ENCODE measurements around the gene ANAPC4. TPM values are rescaled to one million over a fixed set of nuclear protein-coding genes. Genes with fewer than 3 reads are reported as not detected.

ANAPC4 gene
- total RNA-seq, 1 experiment from 2014 or later, result 22.8 TPM

DNA sequence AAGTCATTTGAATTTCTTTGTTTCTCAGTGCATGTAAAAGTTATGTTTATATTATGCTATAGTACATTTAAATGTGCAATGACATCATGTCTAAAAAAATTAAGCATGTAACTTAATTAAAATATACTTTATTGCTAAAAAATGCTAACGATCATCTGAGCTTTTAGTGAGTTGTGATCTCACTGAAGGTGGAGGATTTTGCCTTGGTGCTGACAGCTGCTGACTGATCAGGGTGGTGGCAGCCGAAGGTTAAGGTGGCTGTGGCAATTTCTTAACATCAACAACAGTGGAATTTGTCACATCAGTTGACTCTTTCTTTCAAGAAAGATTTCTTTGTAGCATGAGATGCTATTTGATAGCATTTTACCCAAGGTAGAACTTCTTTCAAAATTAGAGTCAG lies 6.6 kb downstream of the ANAPC4 start:
- no peaks in the 10 kb centered on the region for H3K9me3 ChIP-seq (ENCODE audit: control insufficient read depth, insufficient read depth, low read depth, low read length)
- in situ Hi-C loops (cut with HindIII; ENCODE audit: low pct_unique_long_range_greater_than_20kb, low sequenced_read_pairs), result no loop called here
- DNase-seq (ENCODE audit: low read depth, low spot score) (no peak), ATAC-seq (no peak)
- intact Hi-C loops (cut with micrococcal nuclease; ENCODE audit: unreplicated experiment), result no loop called here
- no peak overlapping the region for H3K27ac ChIP-seq (ENCODE audit: low read length)
- TF ChIP-seq SIN3A (IDR thresholded peaks at IDR 0.05; ENCODE audit: borderline replicate concordance, insufficient read depth, low read depth, low read length) (no peak), TCF7L2 (IDR thresholded peaks at IDR 0.05; ENCODE audit: low read depth, low read length) (no peak), POLR2AphosphoS5 (IDR thresholded peaks at IDR 0.05; ENCODE audit: low read depth, low read length) (no peak)
- TF ChIP-seq, protein P1, sequence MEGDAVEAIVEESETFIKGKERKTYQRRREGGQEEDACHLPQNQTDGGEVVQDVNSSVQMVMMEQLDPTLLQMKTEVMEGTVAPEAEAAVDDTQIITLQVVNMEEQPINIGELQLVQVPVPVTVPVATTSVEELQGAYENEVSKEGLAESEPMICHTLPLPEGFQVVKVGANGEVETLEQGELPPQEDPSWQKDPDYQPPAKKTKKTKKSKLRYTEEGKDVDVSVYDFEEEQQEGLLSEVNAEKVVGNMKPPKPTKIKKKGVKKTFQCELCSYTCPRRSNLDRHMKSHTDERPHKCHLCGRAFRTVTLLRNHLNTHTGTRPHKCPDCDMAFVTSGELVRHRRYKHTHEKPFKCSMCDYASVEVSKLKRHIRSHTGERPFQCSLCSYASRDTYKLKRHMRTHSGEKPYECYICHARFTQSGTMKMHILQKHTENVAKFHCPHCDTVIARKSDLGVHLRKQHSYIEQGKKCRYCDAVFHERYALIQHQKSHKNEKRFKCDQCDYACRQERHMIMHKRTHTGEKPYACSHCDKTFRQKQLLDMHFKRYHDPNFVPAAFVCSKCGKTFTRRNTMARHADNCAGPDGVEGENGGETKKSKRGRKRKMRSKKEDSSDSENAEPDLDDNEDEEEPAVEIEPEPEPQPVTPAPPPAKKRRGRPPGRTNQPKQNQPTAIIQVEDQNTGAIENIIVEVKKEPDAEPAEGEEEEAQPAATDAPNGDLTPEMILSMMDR (IDR thresholded peaks at IDR 0.05), result no peak
- TF ChIP-seq, protein P2, sequence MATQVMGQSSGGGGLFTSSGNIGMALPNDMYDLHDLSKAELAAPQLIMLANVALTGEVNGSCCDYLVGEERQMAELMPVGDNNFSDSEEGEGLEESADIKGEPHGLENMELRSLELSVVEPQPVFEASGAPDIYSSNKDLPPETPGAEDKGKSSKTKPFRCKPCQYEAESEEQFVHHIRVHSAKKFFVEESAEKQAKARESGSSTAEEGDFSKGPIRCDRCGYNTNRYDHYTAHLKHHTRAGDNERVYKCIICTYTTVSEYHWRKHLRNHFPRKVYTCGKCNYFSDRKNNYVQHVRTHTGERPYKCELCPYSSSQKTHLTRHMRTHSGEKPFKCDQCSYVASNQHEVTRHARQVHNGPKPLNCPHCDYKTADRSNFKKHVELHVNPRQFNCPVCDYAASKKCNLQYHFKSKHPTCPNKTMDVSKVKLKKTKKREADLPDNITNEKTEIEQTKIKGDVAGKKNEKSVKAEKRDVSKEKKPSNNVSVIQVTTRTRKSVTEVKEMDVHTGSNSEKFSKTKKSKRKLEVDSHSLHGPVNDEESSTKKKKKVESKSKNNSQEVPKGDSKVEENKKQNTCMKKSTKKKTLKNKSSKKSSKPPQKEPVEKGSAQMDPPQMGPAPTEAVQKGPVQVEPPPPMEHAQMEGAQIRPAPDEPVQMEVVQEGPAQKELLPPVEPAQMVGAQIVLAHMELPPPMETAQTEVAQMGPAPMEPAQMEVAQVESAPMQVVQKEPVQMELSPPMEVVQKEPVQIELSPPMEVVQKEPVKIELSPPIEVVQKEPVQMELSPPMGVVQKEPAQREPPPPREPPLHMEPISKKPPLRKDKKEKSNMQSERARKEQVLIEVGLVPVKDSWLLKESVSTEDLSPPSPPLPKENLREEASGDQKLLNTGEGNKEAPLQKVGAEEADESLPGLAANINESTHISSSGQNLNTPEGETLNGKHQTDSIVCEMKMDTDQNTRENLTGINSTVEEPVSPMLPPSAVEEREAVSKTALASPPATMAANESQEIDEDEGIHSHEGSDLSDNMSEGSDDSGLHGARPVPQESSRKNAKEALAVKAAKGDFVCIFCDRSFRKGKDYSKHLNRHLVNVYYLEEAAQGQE (IDR thresholded peaks at IDR 0.05; ENCODE audit: insufficient read depth in 1 of 2, low read depth in 2 of 2, low read length in 1 of 2), result no peak
- no peaks in the 10 kb centered on the region for H3K27me3 ChIP-seq (ENCODE audit: control insufficient read depth, insufficient read depth, low read length)
- POLR2A ChIA-PET, result no interaction called here
- BruUV-seq (replicated peaks), result no TSS peak
- no peak overlapping the region for H3K4me3 ChIP-seq (ENCODE audit: low read depth in 2 of 2, low read length in 2 of 2)
- CTCF ChIA-PET, result no interaction called here
- peaks cover 12% of the 10 kb centered on the region; the same call in 1 of the 2 replicates for H3K36me3 ChIP-seq (ENCODE audit: control insufficient read depth, insufficient read depth, low read length)
- H3K4me1 ChIP-seq (ENCODE audit: control insufficient read depth, insufficient read depth, low read length), result no peaks in the 10 kb centered on the region

DNA sequence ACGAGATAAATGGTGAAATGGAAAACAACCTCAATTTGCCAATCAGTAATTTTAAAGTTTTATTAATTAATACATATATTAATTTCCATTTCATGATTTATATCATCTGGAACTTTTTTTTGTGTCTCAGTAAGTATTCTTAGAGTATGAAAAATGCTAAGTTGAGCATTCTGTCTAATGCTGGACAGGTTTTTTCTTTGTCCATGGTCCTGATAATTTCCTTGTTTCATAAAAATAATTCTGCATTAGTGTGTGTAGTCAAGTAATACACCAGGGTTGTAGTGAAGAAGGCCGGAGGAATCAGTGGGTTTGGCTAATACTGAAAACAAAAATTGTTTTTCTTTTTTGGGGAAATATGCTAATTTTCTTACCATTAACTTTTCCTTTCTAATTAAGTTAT lies 9.9 kb downstream of the ANAPC4 start:
- Histone ChIP-seq H3K9me3 (ENCODE audit: control insufficient read depth, insufficient read depth, low read depth, low read length) (no peaks in the 10 kb centered on the region), H3K27me3 (ENCODE audit: control insufficient read depth, insufficient read depth, low read length) (no peaks in the 10 kb centered on the region), H3K4me1 (ENCODE audit: control insufficient read depth, insufficient read depth, low read length) (no peaks in the 10 kb centered on the region), H3K36me3 (ENCODE audit: control insufficient read depth, insufficient read depth, low read length) (peaks cover 9% of the 10 kb centered on the region; the same call in 1 of the 2 replicates), H3K27ac (ENCODE audit: low read length) (no peak overlapping the region), H3K4me3 (ENCODE audit: low read depth in 2 of 2, low read length in 2 of 2) (no peak overlapping the region)
- POLR2A ChIA-PET, result no interaction called here
- BruUV-seq (replicated peaks), result no TSS peak
- in situ Hi-C loops (cut with HindIII; ENCODE audit: low pct_unique_long_range_greater_than_20kb, low sequenced_read_pairs), result no loop called here
- CTCF ChIA-PET, result no interaction called here
- TF ChIP-seq TCF7L2 (IDR thresholded peaks at IDR 0.05; ENCODE audit: low read depth, low read length), result no peak
- TF ChIP-seq, protein P2 (IDR thresholded peaks at IDR 0.05; ENCODE audit: insufficient read depth in 1 of 2, low read depth in 2 of 2, low read length in 1 of 2), result peak in 1 of 2 experiments; percentile 49; a peak in 1 of 4 replicates
- DNase-seq (ENCODE audit: low read depth, low spot score) (no peak), ATAC-seq (no peak)
- intact Hi-C loops (cut with micrococcal nuclease; ENCODE audit: unreplicated experiment), result no loop called here
